ENCODE data around the gene MACROH2A1. TPM values are rescaled to one million over a fixed set of nuclear protein-coding genes. Genes with fewer than 3 reads are reported as not detected.

Gene MACROH2A1
- total and polyA plus RNA-seq, 2 of the 4 experiments (the other 2 are of a cell fraction), result 122 to 126 TPM

- Histone ChIP-seq H4K91ac (ENCODE audit: insufficient read depth, low read depth, low read length) (peak overlapping the region; percentile 66; the same call in 1 of the 2 replicates), H4K8ac (ENCODE audit: low read depth in 2 of 2, low read length in 2 of 2) (peak overlapping the region; percentile 54 to 73; a peak in 2 of 4 replicates), H2BK120ac (ENCODE audit: low read depth, low read length) (peak overlapping the region; percentile 77), H3K27me3 (ENCODE audit: control insufficient read depth, insufficient read depth, low read length) (no peaks in the 10 kb centered on the region), H2AFZ (replicated peaks; ENCODE audit: low read length, poor library complexity) (peak overlapping the region; percentile 91), H3K79me1 (ENCODE audit: low read depth in 1 of 2, low read length in 2 of 2) (no peaks in the 10 kb centered on the region), H3K4me1 (ENCODE audit: control insufficient read depth, insufficient read depth, low read length) (peaks cover 24% of the 10 kb centered on the region), H4K20me1 (ENCODE audit: insufficient read depth, low read length) (0 out of 2 replicates have a peak, but pooled peaks cover 3% of the 10 kb centered on the region), H3K18ac (ENCODE audit: low read depth, low read length) (0 out of 2 replicates have a peak overlapping the region, but pooled peaks have one; percentile 31), H3K23ac (ENCODE audit: low read depth, low read length) (peak overlapping the region; percentile 37; the same call in 1 of the 2 replicates), H3K36me3 (ENCODE audit: control insufficient read depth, insufficient read depth, low read length) (no peaks in the 10 kb centered on the region), H2AK9ac (replicated peaks; ENCODE audit: low read depth, low read length, poor library complexity) (peak overlapping the region; percentile 81), H3K56ac (ENCODE audit: extremely low read depth, insufficient read depth, low read length) (no peak overlapping the region), H3K14ac (replicated peaks; ENCODE audit: low read depth, low read length) (peak overlapping the region; percentile 60), H3K9me3 (ENCODE audit: control insufficient read depth, insufficient read depth, low read length) (no peaks in the 10 kb centered on the region), H2BK15ac (ENCODE audit: low read depth, low read length) (no peak overlapping the region), H2AK5ac (ENCODE audit: low read depth, low read length) (peak overlapping the region; percentile 89; the same call in 1 of the 2 replicates), H3K4ac (ENCODE audit: low read depth, low read length) (peak overlapping the region; percentile 62), H3K4me3 (ENCODE audit: insufficient read depth, low read depth, low read length) (no peak overlapping the region), H3K27ac (ENCODE audit: insufficient read depth, low read length) (no peak overlapping the region), H2BK20ac (ENCODE audit: low read depth, low read length) (peak overlapping the region; percentile 81; the same call in 1 of the 2 replicates), H3K4me2 (ENCODE audit: low read depth, low read length) (peak overlapping the region; percentile 7; the same call in 1 of the 2 replicates), H3K9me1 (ENCODE audit: insufficient read depth, low read length) (peaks cover 17% of the 10 kb centered on the region), H3K9ac (ENCODE audit: low read depth, low read length) (no peak overlapping the region), H4K5ac (ENCODE audit: low read depth, low read length) (no peak overlapping the region), H2BK5ac (ENCODE audit: low read depth, low read length, poor library complexity, severe bottlenecking) (peak overlapping the region; percentile 42)
- ChIA-PET CTCF (interaction anchor here (0.9 to 1.2 kb wide), 2 partner anchors 12 to 126 kb away, joined by 3 to 4 read pairs; no protein-coding TSS in a partner anchor), POLR2A (ENCODE audit: unreplicated experiment) (interaction anchor here (0.6 to 0.7 kb wide), 2 partner anchors 35 to 80 kb away, joined by 3 read pairs; no protein-coding TSS in a partner anchor)
- in situ Hi-C loops (cut with MboI; ENCODE audit: low sequenced_read_pairs) (no loop called here), dilution Hi-C loops (cut with HindIII; ENCODE audit: low sequenced_read_pairs, unreplicated experiment) (no loop called here), intact Hi-C loops (cut with micrococcal nuclease) (loop anchor here (10.0 kb wide), 1 partner anchor 230 kb away; no protein-coding TSS in a partner anchor)
- TF ChIP-seq RFX5 (IDR thresholded peaks at IDR 0.05; ENCODE audit: low read depth, low read length) (no peak), FOS (IDR thresholded peaks at IDR 0.05; ENCODE audit: low read depth, low read length) (0 out of 2 replicates have a peak, but pooled peaks have one; percentile 18)
- peak; percentile 24 for ATAC-seq (ENCODE audit: low read depth)
- no TSS peak for BruUV-seq (replicated peaks)
- peak; percentile 72 for DNase-seq
- WGBS, 2 experiments (ENCODE audit: extremely low coverage in 2 of 2, insufficient read length in 1 of 2), result 0% methylated on average over 3 of the region's 24 CpGs; no CpG with 5 or more reads in 1 of the 2 experiments
Measured at GRCh38 chr5:135434591-135435466, 35.8 kb upstream of the MACROH2A1 start.

Data from IMR-90 (cell line).